ENCODE measurements around the gene SPSB4.

DNA sequence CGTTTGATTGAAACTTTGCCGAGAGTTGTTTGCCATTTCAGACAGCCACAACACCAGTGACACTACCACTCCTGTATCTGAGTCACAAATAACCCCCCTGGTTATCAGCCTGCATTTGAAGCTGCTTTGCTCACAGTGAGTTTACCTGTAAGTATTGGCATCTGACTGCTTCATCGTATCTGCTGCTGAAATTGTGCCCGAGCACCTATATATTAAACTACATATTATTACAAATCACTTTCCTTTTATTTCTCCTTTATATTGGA lies 39.2 kb upstream of the SPSB4 start:
- no peak for TF ChIP-seq CTCF (IDR thresholded peaks at IDR 0.05; ENCODE audit: low read length)
- no peak for TF ChIP-seq EZH2 (optimal IDR thresholded peaks at IDR 0.05; ENCODE audit: low read depth, low read length)

Data from MM.1S (cell line).